BLaER1 (cell line): Measurements from ENCODE around the gene SYTL1.

Experiments
- H3K27ac ChIP-seq: shearing (Covaris generic); formaldehyde crosslinking; 2 replicates; pipeline ENCODE4 v1.8.1; 2022
- H3K27me3 ChIP-seq: shearing (Covaris generic); formaldehyde crosslinking; 2 replicates; pipeline ENCODE4 v1.8.1; 2022
- H3K36me3 ChIP-seq: shearing (Covaris generic); formaldehyde crosslinking; 2 replicates; pipeline ENCODE4 v1.8.1; 2022
- H3K4me1 ChIP-seq: shearing (Covaris generic); formaldehyde crosslinking; 2 replicates; pipeline ENCODE4 v1.8.1; 2022
- H3K4me2 ChIP-seq: shearing (Covaris generic); formaldehyde crosslinking; 2 replicates; pipeline ENCODE4 v1.8.1; 2022
- H3K4me3 ChIP-seq: shearing (Covaris generic); formaldehyde crosslinking; 2 replicates; pipeline ENCODE4 v1.8.1; 2022
- H3K9ac ChIP-seq: shearing (Covaris generic); formaldehyde crosslinking; 2 replicates; pipeline ENCODE4 v1.8.1; 2022
- H3K9me3 ChIP-seq: shearing (Covaris generic); formaldehyde crosslinking; 2 replicates; pipeline ENCODE4 v1.8.1; 2022
- H4K20me1 ChIP-seq: shearing (Covaris generic); formaldehyde crosslinking; 2 replicates; pipeline ENCODE4 v1.8.1; 2022
- Cebpa-rat ChIP-seq: shearing (Covaris generic); IDR thresholded peaks from 2 replicates; pipeline ENCODE4 v1.8.1; 2022

The SYTL1 gene

GRCh38 chr1:27400082-27400962, 58.5 kb downstream of the SYTL1 start:
- H3K9me3 ChIP-seq = no peaks in the 10 kb centered on the region
- H3K4me1 ChIP-seq = peaks cover 90% of the 10 kb centered on the region
- H3K27ac ChIP-seq = no peak overlapping the region
- no peak for TF ChIP-seq Cebpa-rat
- no peak overlapping the region for H3K4me2 ChIP-seq
- no peak overlapping the region for H3K9ac ChIP-seq
- no peaks in the 10 kb centered on the region for H3K36me3 ChIP-seq
- H3K27me3 ChIP-seq = no peaks in the 10 kb centered on the region
- H4K20me1 ChIP-seq = no peaks in the 10 kb centered on the region
- H3K4me3 ChIP-seq = no peak overlapping the region

DNA sequence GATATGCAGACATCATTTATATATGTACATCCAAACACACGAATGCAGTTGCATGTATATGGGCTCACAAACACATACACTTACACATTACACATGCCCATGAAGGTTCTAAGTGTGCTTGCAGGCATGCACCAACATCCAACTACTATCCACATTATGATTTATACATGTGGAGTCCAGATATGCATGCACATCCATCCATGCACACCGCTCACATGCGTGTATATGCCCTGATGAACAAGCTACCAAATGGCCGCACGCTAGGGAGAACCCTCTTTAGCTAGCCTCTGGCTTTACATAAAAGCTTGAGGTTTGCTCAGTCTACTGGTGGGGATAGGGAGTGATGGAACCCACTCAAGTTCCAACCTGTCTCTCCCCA, 59.1 kb downstream of the SYTL1 start:
- H3K4me1 ChIP-seq = peaks cover 90% of the 10 kb centered on the region
- H4K20me1 ChIP-seq = no peaks in the 10 kb centered on the region
- peak overlapping the region; percentile 94; the same call in 1 of the 2 replicates for H3K4me2 ChIP-seq
- H3K27me3 ChIP-seq = no peaks in the 10 kb centered on the region
- no peak overlapping the region for H3K4me3 ChIP-seq
- no peaks in the 10 kb centered on the region for H3K9me3 ChIP-seq
- H3K36me3 ChIP-seq = 0 out of 2 replicates have a peak, but pooled peaks cover under 1% of the 10 kb centered on the region
- H3K27ac ChIP-seq = no peak overlapping the region
- H3K9ac ChIP-seq = no peak overlapping the region
- TF ChIP-seq Cebpa-rat = no peak

GRCh38 chr1:27402349-27402754, 60.5 kb downstream of the SYTL1 start:
- peaks cover 91% of the 10 kb centered on the region for H3K4me1 ChIP-seq
- TF ChIP-seq Cebpa-rat = no peak
- no peaks in the 10 kb centered on the region for H3K9me3 ChIP-seq
- H4K20me1 ChIP-seq = no peaks in the 10 kb centered on the region
- H3K27me3 ChIP-seq = no peaks in the 10 kb centered on the region
- peak overlapping the region; percentile 39 for H3K4me3 ChIP-seq
- H3K9ac ChIP-seq = peak overlapping the region; percentile 65
- H3K36me3 ChIP-seq = peaks cover 9% of the 10 kb centered on the region
- H3K27ac ChIP-seq = peak overlapping the region; percentile 87
- peak overlapping the region; percentile 94 for H3K4me2 ChIP-seq

GRCh38 chr1:27403065-27403726, 61.4 kb downstream of the SYTL1 start:
- Histone ChIP-seq H3K9ac (peak overlapping the region; percentile 65), H3K4me1 (peaks cover 94% of the 10 kb centered on the region), H3K4me3 (peak overlapping the region; percentile 39), H3K9me3 (no peaks in the 10 kb centered on the region), H3K4me2 (peak overlapping the region; percentile 94), H3K36me3 (peaks cover 18% of the 10 kb centered on the region), H3K27me3 (no peaks in the 10 kb centered on the region), H3K27ac (peak overlapping the region; percentile 87), H4K20me1 (no peaks in the 10 kb centered on the region)
- TF ChIP-seq Cebpa-rat = no peak
